Measurements from ENCODE around the gene ARNT2.

Gene ARNT2

DNA sequence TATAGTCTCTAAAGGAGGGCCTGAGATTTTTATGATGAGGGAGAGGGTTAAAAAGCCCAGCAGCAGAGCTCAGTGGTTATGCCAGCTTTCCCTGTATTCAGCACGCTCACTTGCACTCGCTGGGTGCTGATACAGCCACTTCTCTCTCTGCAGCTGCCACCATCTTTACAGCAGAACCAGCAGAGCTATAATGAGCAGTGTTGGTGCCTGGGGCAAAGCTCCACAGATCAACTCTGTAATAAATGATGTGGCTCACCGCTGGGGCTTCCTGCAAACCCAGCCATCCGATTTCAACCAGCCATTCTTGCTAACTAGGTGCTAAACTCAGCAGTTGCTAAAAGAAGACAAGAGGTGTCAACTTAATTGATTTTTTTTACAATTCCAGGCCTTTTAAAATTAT is 48.0 kb downstream of the ARNT2 start:
- no peaks in the 10 kb centered on the region for H3K36me3 ChIP-seq (ENCODE audit: insufficient read depth, insufficient read length, low read length)
- H3K9me3 ChIP-seq (ENCODE audit: insufficient read depth, low read length), result no peaks in the 10 kb centered on the region
- H3K9ac ChIP-seq (ENCODE audit: insufficient read length, low read depth), result no peak overlapping the region
- H3K4me3 ChIP-seq (ENCODE audit: insufficient read length, low read depth), result no peak overlapping the region
- DNase-seq (ENCODE audit: low read depth, low spot score), result no peak
- no peak for TF ChIP-seq SUZ12 (IDR thresholded peaks at IDR 0.05; ENCODE audit: extremely low read depth, insufficient read depth, insufficient read length)
- TF ChIP-seq YY1 (IDR thresholded peaks at IDR 0.05; ENCODE audit: insufficient read depth, insufficient read length), result no peak
- TF ChIP-seq ZNF274 (IDR thresholded peaks at IDR 0.05; ENCODE audit: low read depth, low read length), result no peak
- no peaks in the 10 kb centered on the region for H3K4me1 ChIP-seq (ENCODE audit: insufficient read depth, insufficient read length)
- peaks cover 4% of the 10 kb centered on the region for H3K27me3 ChIP-seq (ENCODE audit: insufficient read depth, insufficient read length)

DNA sequence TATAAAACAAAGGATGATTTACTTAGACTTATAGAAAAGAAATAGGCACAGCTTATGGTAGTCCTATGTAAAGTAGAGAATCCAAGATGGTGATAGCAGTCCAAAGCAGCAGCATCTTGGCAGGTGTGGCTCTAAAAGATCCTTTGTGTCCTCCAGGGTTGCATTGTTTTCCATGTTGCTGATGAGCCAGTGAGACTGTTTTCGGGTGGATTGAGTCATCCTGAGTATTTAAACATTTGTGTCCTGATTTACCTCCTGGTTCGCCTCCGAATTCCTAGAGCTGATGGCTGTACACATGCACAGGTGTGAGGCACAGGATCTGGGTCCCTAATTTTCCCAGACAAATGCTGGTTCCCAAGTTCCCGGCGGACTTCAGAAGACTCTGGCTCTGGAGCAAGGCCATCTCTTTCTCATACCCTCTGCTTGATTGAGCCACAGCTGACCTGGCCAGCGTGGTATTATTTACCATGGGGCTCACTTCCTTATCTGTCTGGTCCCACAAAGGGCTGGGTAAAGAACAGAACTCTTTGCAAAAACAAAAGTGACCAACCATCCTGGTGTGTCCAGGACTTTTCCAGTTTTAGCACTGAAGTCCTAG is 51.0 kb downstream of the ARNT2 start:
- TF ChIP-seq ZNF274 (IDR thresholded peaks at IDR 0.05; ENCODE audit: low read depth, low read length), result no peak
- no peak for TF ChIP-seq SUZ12 (IDR thresholded peaks at IDR 0.05; ENCODE audit: extremely low read depth, insufficient read depth, insufficient read length)
- TF ChIP-seq YY1 (IDR thresholded peaks at IDR 0.05; ENCODE audit: insufficient read depth, insufficient read length), result no peak
- Histone ChIP-seq H3K27me3 (ENCODE audit: insufficient read depth, insufficient read length) (peaks cover 4% of the 10 kb centered on the region), H3K4me1 (ENCODE audit: insufficient read depth, insufficient read length) (no peaks in the 10 kb centered on the region), H3K9me3 (ENCODE audit: insufficient read depth, low read length) (no peaks in the 10 kb centered on the region), H3K9ac (ENCODE audit: insufficient read length, low read depth) (no peak overlapping the region), H3K4me3 (ENCODE audit: insufficient read length, low read depth) (no peak overlapping the region), H3K36me3 (ENCODE audit: insufficient read depth, insufficient read length, low read length) (no peaks in the 10 kb centered on the region)
- no peak for DNase-seq (ENCODE audit: low read depth, low spot score)

GRCh38 chr15:80455668-80456442 is 51.7 kb downstream of the ARNT2 start:
- Histone ChIP-seq H3K36me3 (ENCODE audit: insufficient read depth, insufficient read length, low read length) (no peaks in the 10 kb centered on the region), H3K4me3 (ENCODE audit: insufficient read length, low read depth) (no peak overlapping the region), H3K4me1 (ENCODE audit: insufficient read depth, insufficient read length) (no peaks in the 10 kb centered on the region), H3K9ac (ENCODE audit: insufficient read length, low read depth) (no peak overlapping the region), H3K9me3 (ENCODE audit: insufficient read depth, low read length) (no peaks in the 10 kb centered on the region), H3K27me3 (ENCODE audit: insufficient read depth, insufficient read length) (peaks cover 4% of the 10 kb centered on the region)
- TF ChIP-seq ZNF274 (IDR thresholded peaks at IDR 0.05; ENCODE audit: low read depth, low read length) (no peak), YY1 (IDR thresholded peaks at IDR 0.05; ENCODE audit: insufficient read depth, insufficient read length) (no peak), SUZ12 (IDR thresholded peaks at IDR 0.05; ENCODE audit: extremely low read depth, insufficient read depth, insufficient read length) (no peak)
- DNase-seq (ENCODE audit: low read depth, low spot score), result peak; percentile 64

- Histone ChIP-seq H3K36me3 (ENCODE audit: insufficient read depth, insufficient read length, low read length) (no peaks in the 10 kb centered on the region), H3K9ac (ENCODE audit: insufficient read length, low read depth) (no peak overlapping the region), H3K4me3 (ENCODE audit: insufficient read length, low read depth) (no peak overlapping the region), H3K27me3 (ENCODE audit: insufficient read depth, insufficient read length) (peaks cover 4% of the 10 kb centered on the region), H3K9me3 (ENCODE audit: insufficient read depth, low read length) (no peaks in the 10 kb centered on the region), H3K4me1 (ENCODE audit: insufficient read depth, insufficient read length) (no peaks in the 10 kb centered on the region)
- TF ChIP-seq SUZ12 (IDR thresholded peaks at IDR 0.05; ENCODE audit: extremely low read depth, insufficient read depth, insufficient read length), result no peak
- TF ChIP-seq YY1 (IDR thresholded peaks at IDR 0.05; ENCODE audit: insufficient read depth, insufficient read length), result no peak
- no peak for TF ChIP-seq ZNF274 (IDR thresholded peaks at IDR 0.05; ENCODE audit: low read depth, low read length)
- DNase-seq (ENCODE audit: low read depth, low spot score), result no peak
Measured at GRCh38 chr15:80456517-80457492, 52.6 kb downstream of the ARNT2 start.

- no peak for DNase-seq (ENCODE audit: low read depth, low spot score)
- H3K27me3 ChIP-seq (ENCODE audit: insufficient read depth, insufficient read length), result peaks cover 4% of the 10 kb centered on the region
- no peaks in the 10 kb centered on the region for H3K9me3 ChIP-seq (ENCODE audit: insufficient read depth, low read length)
- no peaks in the 10 kb centered on the region for H3K4me1 ChIP-seq (ENCODE audit: insufficient read depth, insufficient read length)
- H3K4me3 ChIP-seq (ENCODE audit: insufficient read length, low read depth), result no peak overlapping the region
- H3K9ac ChIP-seq (ENCODE audit: insufficient read length, low read depth), result no peak overlapping the region
- no peak for TF ChIP-seq ZNF274 (IDR thresholded peaks at IDR 0.05; ENCODE audit: low read depth, low read length)
- no peak for TF ChIP-seq SUZ12 (IDR thresholded peaks at IDR 0.05; ENCODE audit: extremely low read depth, insufficient read depth, insufficient read length)
- TF ChIP-seq YY1 (IDR thresholded peaks at IDR 0.05; ENCODE audit: insufficient read depth, insufficient read length), result no peak
- no peaks in the 10 kb centered on the region for H3K36me3 ChIP-seq (ENCODE audit: insufficient read depth, insufficient read length, low read length)
Measured at GRCh38 chr15:80457896-80458295, 53.7 kb downstream of the ARNT2 start.

- Histone ChIP-seq H3K27me3 (ENCODE audit: insufficient read depth, insufficient read length) (peaks cover 4% of the 10 kb centered on the region), H3K9ac (ENCODE audit: insufficient read length, low read depth) (no peak overlapping the region), H3K4me3 (ENCODE audit: insufficient read length, low read depth) (no peak overlapping the region), H3K4me1 (ENCODE audit: insufficient read depth, insufficient read length) (no peaks in the 10 kb centered on the region), H3K9me3 (ENCODE audit: insufficient read depth, low read length) (no peaks in the 10 kb centered on the region), H3K36me3 (ENCODE audit: insufficient read depth, insufficient read length, low read length) (no peaks in the 10 kb centered on the region)
- TF ChIP-seq YY1 (IDR thresholded peaks at IDR 0.05; ENCODE audit: insufficient read depth, insufficient read length), result no peak
- TF ChIP-seq ZNF274 (IDR thresholded peaks at IDR 0.05; ENCODE audit: low read depth, low read length), result no peak
- TF ChIP-seq SUZ12 (IDR thresholded peaks at IDR 0.05; ENCODE audit: extremely low read depth, insufficient read depth, insufficient read length), result no peak
- DNase-seq (ENCODE audit: low read depth, low spot score), result no peak
Measured at GRCh38 chr15:80458580-80458979, 54.4 kb downstream of the ARNT2 start.

All from NT2/D1 (cell line).